Stimulated activated CD4-positive, alpha-beta T cell treated with anti-CD3 and anti-CD28 coated beads, TNF-alpha, amount 100 ng/mL, for 4 hours (primary cell): ENCODE measurements around the gene ELK4.
A peak's percentile ranks its signal among the peaks of the same experiment; 100 is the strongest.
"Not testable (repeated sequence)": the region's sequence is repeated elsewhere in the genome, so short reads cannot be mapped to it uniquely, and the experiment has no call there.

Experiments used
- DNase-seq, 3 experiments: peaks; one replicate each; pipeline ENCODE4 v3.0.0-alpha.2; 2020; ENCODE audit warnings: low read depth in 3 of 3

ELK4 gene

GRCh38 chr1:205664399-205665017 lies 32.7 kb upstream of the ELK4 start:
- DNase-seq = no peak

- no peak for DNase-seq
Observed at GRCh38 chr1:205663286-205663936, 31.6 kb upstream of the ELK4 start.

- DNase-seq = no peak
Observed at GRCh38 chr1:205662791-205663190, 31.0 kb upstream of the ELK4 start.

GRCh38 chr1:205662135-205662738 lies 30.4 kb upstream of the ELK4 start:
- no peak for DNase-seq

GRCh38 chr1:205661429-205662134 lies 29.8 kb upstream of the ELK4 start:
- no peak for DNase-seq

- no peak for DNase-seq
Observed at GRCh38 chr1:205660361-205660760, 28.6 kb upstream of the ELK4 start.

GRCh38 chr1:205658943-205659581 lies 27.3 kb upstream of the ELK4 start:
- peak; percentile 58 to 59 (median 58) for DNase-seq

- no peak for DNase-seq
Observed at GRCh38 chr1:205656236-205656635, 24.4 kb upstream of the ELK4 start.

- DNase-seq = no peak
Observed at GRCh38 chr1:205652984-205653383, 21.2 kb upstream of the ELK4 start.

- no peak for DNase-seq
Observed at GRCh38 chr1:205650241-205650640, 18.4 kb upstream of the ELK4 start.

- no peak for DNase-seq
Observed at GRCh38 chr1:205645519-205645918, 13.7 kb upstream of the ELK4 start.

GRCh38 chr1:205642679-205643307 lies 11.0 kb upstream of the ELK4 start:
- no peak for DNase-seq

- DNase-seq = no peak
Observed at GRCh38 chr1:205639567-205639966, 7.8 kb upstream of the ELK4 start.

GRCh38 chr1:205637854-205638468 lies 6.2 kb upstream of the ELK4 start:
- DNase-seq = no peak

- DNase-seq = no peak
Observed at GRCh38 chr1:205636732-205637131, 4.9 kb upstream of the ELK4 start.

- not testable (repeated sequence) for DNase-seq
Observed at GRCh38 chr1:205636138-205636530, 4.3 kb upstream of the ELK4 start.

- no peak for DNase-seq
Observed at GRCh38 chr1:205633421-205633976, 1.7 kb upstream of the ELK4 start.

- DNase-seq = no peak
Observed at GRCh38 chr1:205632669-205633169, 908 bp upstream of the ELK4 start.

- DNase-seq = peak; percentile 55 to 72 (median 63)
Observed at GRCh38 chr1:205631010-205631767, 622 bp downstream of the ELK4 start.

GRCh38 chr1:205630651-205631009 lies 1.2 kb downstream of the ELK4 start:
- DNase-seq = no peak
